Breast epithelium (tissue), 3 donors: Measurements from ENCODE around the gene ADIPOR2.
"Not testable (repeated sequence)": the region's sequence is repeated elsewhere in the genome, so short reads cannot be mapped to it uniquely, and the experiment has no call there.

Experiments used
- CTCF ChIP-seq, 3 donors: fragments of 450-650 bp; IDR thresholded peaks; one replicate each; pipeline ENCODE4 v1.5.1; 2016 to 2017; ENCODE audit warnings: antibody characterized with exemption in 3 of 3, mild to moderate bottlenecking in 3 of 3, moderate library complexity in 3 of 3
- POLR2A ChIP-seq: fragments of 450-650 bp; IDR thresholded peaks from one replicate; pipeline ENCODE4 v1.6.1; 2016; ENCODE audit warnings: antibody characterized with exemption, mild to moderate bottlenecking, moderate library complexity

GRCh38 chr12:1710870-1711269, 20.0 kb downstream of the ADIPOR2 start:
- TF ChIP-seq POLR2A; CTCF (IDR thresholded peaks at IDR 0.05): not testable (repeated sequence)
